ENCODE data around the gene GRID1. TPM values are rescaled to one million over a fixed set of nuclear protein-coding genes. Genes with fewer than 3 reads are reported as not detected.

The GRID1 gene
- total RNA-seq, 1 experiment from 2014 or later: not detected

DNA sequence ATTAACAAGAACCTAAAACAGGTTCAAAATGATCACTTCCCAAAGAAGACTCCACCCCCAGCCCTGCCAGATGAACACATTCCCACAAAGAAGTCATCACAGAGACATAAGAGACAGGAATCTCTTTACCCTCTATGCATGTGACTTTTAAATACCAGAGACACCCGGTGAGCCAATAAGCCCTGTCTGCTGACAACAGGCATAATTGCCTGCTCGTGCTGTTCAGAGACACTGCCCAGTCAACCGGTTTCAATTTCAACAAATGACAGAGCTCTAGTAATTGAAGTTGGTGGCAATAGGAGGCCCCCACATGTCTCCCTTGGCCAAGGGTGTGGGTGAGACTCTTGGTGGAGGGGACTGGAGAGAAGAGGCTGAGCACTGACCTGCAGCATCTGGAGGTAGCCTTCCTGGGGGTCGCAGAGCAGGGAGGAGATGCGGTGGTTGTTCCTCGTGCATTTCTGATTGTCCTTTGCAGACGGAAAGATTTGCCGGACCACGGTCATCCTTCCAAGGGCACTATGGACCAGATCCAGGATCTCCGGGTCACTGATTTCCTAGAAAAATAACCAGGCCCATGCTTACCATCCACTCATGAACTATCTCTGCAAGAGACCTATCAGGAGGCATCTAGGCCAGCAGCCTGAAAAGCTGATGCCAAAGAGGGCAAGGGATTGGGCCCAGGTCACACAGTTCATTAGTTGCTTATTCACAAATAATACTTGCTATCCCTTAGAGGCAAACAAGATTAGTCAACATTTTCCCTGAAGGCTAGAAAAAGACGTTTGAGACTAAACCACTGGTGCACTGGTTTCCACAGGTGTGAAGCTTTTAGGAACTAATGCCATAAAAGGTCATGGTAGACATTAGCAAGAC, 497.7 kb downstream of the GRID1 start:
- Histone ChIP-seq H3K9me3 (ENCODE audit: insufficient read depth, low read depth) (no peaks in the 10 kb centered on the region), H3F3A (ENCODE audit: insufficient read depth, low read depth) (no peaks in the 10 kb centered on the region), H3K4me1 (replicated peaks; ENCODE audit: insufficient read depth) (no peaks in the 10 kb centered on the region), H3K9me2 (ENCODE audit: insufficient read depth) (no peaks in the 10 kb centered on the region), H3K4me2 (no peak overlapping the region), H3K79me2 (ENCODE audit: low read depth) (no peaks in the 10 kb centered on the region), H3K27me3 (ENCODE audit: insufficient read depth, low read depth) (no peaks in the 10 kb centered on the region), H4K20me1 (ENCODE audit: insufficient read depth) (no peaks in the 10 kb centered on the region), H3K4me3 (no peak overlapping the region), H3K27ac (no peak overlapping the region), H2AFZ (no peak overlapping the region), H3K36me3 (ENCODE audit: low read depth) (no peaks in the 10 kb centered on the region)
- BruUV-seq (replicated peaks): no TSS peak
- POLR2A ChIA-PET (ENCODE audit: unreplicated experiment): no interaction called here
- CTCF ChIA-PET: no interaction called here
- intact Hi-C loops (cut with micrococcal nuclease; ENCODE audit: unreplicated experiment): no loop called here
- no peak for DNase-seq
- TF ChIP-seq, protein P1, sequence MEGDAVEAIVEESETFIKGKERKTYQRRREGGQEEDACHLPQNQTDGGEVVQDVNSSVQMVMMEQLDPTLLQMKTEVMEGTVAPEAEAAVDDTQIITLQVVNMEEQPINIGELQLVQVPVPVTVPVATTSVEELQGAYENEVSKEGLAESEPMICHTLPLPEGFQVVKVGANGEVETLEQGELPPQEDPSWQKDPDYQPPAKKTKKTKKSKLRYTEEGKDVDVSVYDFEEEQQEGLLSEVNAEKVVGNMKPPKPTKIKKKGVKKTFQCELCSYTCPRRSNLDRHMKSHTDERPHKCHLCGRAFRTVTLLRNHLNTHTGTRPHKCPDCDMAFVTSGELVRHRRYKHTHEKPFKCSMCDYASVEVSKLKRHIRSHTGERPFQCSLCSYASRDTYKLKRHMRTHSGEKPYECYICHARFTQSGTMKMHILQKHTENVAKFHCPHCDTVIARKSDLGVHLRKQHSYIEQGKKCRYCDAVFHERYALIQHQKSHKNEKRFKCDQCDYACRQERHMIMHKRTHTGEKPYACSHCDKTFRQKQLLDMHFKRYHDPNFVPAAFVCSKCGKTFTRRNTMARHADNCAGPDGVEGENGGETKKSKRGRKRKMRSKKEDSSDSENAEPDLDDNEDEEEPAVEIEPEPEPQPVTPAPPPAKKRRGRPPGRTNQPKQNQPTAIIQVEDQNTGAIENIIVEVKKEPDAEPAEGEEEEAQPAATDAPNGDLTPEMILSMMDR (conservative IDR thresholded peaks at IDR 0.05): no peak
- no peak for TF ChIP-seq EZH2 (IDR thresholded peaks at IDR 0.05; ENCODE audit: low read depth)

DNA sequence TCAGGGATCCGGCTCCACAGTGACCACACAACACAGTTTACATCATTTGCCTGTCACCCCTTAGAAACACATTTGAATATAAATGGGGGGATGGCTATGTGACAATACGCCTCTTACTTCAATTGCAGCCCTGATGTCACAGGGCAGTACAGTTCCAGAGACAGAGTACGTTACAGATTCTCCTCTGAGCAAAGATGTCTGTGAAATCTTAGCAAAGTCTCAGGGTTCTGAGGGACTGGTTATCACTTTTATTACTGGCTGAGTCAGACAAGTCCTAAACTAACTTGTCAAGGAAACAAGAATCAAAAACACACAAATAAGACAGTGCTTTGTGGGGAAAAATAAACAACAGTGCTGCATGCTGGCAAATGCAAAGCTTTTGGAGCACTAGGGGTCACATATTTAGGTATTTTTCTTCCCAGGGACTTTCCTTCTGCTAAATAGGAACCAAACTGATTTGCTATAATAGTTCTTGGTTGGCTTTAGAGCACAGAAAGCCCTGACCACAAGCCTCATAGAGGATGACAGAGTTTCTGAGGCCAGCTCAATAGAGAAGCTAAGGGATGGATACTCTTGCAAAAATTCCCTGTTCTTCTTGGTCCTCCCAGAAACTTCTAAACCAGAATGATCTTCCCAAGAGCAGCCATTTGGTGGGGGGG, 501.6 kb downstream of the GRID1 start:
- no peak for DNase-seq
- Histone ChIP-seq H3K36me3 (ENCODE audit: low read depth) (no peaks in the 10 kb centered on the region), H4K20me1 (ENCODE audit: insufficient read depth) (no peaks in the 10 kb centered on the region), H3K4me3 (no peak overlapping the region), H3K27ac (no peak overlapping the region), H3F3A (ENCODE audit: insufficient read depth, low read depth) (no peaks in the 10 kb centered on the region), H3K4me2 (no peak overlapping the region), H2AFZ (no peak overlapping the region), H3K27me3 (ENCODE audit: insufficient read depth, low read depth) (no peaks in the 10 kb centered on the region), H3K4me1 (replicated peaks; ENCODE audit: insufficient read depth) (no peaks in the 10 kb centered on the region), H3K79me2 (ENCODE audit: low read depth) (no peaks in the 10 kb centered on the region), H3K9me2 (ENCODE audit: insufficient read depth) (no peaks in the 10 kb centered on the region), H3K9me3 (ENCODE audit: insufficient read depth, low read depth) (no peaks in the 10 kb centered on the region)
- ChIA-PET POLR2A (ENCODE audit: unreplicated experiment) (no interaction called here), CTCF (no interaction called here)
- intact Hi-C loops (cut with micrococcal nuclease; ENCODE audit: unreplicated experiment): no loop called here
- no peak for TF ChIP-seq EZH2 (IDR thresholded peaks at IDR 0.05; ENCODE audit: low read depth)
- TF ChIP-seq, protein P1 (conservative IDR thresholded peaks at IDR 0.05): no peak
- no TSS peak for BruUV-seq (replicated peaks)

DNA sequence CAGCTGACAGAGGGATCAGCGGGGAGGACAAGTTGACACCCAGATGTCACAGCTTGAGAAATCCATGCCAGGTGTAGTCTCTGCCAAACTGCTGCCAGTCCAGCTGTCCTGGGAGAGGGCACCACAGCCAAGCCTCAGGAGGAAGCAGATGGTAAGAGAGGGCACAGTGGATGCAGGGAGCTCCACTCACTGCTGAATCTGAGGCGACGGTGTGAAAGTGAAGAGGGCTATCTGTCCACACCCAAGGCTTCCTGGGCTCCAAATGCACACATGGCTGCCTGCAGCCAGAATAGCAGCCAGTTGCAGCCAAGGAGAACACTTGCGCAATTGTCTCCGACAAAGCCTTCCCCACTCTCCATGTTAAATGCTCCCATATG, 502.4 kb downstream of the GRID1 start:
- BruUV-seq (replicated peaks): no TSS peak
- Histone ChIP-seq H4K20me1 (ENCODE audit: insufficient read depth) (no peaks in the 10 kb centered on the region), H3K79me2 (ENCODE audit: low read depth) (no peaks in the 10 kb centered on the region), H3K9me3 (ENCODE audit: insufficient read depth, low read depth) (no peaks in the 10 kb centered on the region), H3K27me3 (ENCODE audit: insufficient read depth, low read depth) (no peaks in the 10 kb centered on the region), H3K4me1 (replicated peaks; ENCODE audit: insufficient read depth) (no peaks in the 10 kb centered on the region), H3F3A (ENCODE audit: insufficient read depth, low read depth) (no peaks in the 10 kb centered on the region), H3K4me3 (no peak overlapping the region), H3K4me2 (no peak overlapping the region), H2AFZ (no peak overlapping the region), H3K9me2 (ENCODE audit: insufficient read depth) (no peaks in the 10 kb centered on the region), H3K36me3 (ENCODE audit: low read depth) (no peaks in the 10 kb centered on the region), H3K27ac (no peak overlapping the region)
- ChIA-PET CTCF (no interaction called here), POLR2A (ENCODE audit: unreplicated experiment) (no interaction called here)
- intact Hi-C loops (cut with micrococcal nuclease; ENCODE audit: unreplicated experiment): no loop called here
- no peak for DNase-seq
- TF ChIP-seq, protein P1 (conservative IDR thresholded peaks at IDR 0.05): no peak
- no peak for TF ChIP-seq EZH2 (IDR thresholded peaks at IDR 0.05; ENCODE audit: low read depth)
